CD4-positive, alpha-beta T cell treated with Interleukin-21 for 1 hour (primary cell): ENCODE data around the gene SMARCD1.

ENCODE experiments used
- DNase-seq: peaks from one replicate; pipeline ENCODE4 v3.0.0-alpha.2; 2020

SMARCD1 gene

DNA sequence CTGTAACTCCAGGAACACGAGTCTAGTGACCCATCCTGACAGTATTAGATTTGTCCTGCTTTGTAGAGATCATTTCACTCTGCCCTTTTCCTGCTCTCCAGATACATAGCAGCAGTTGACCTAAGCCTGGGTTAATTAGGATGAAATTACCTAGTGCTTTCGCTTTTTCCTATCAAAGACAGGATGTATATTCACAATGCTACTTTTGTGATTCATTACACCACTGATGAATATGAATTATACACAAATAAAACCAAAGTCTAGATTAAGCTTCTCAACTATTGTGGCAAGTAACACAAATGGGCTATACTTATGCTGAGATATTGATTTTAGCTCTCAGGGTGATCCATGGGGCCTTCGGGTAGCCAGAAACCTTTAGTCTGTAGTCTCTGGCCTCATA lies 64.2 kb downstream of the SMARCD1 start:
- no peak for DNase-seq
